Measurements from ENCODE around the gene LCE1B.

The LCE1B gene

DNA sequence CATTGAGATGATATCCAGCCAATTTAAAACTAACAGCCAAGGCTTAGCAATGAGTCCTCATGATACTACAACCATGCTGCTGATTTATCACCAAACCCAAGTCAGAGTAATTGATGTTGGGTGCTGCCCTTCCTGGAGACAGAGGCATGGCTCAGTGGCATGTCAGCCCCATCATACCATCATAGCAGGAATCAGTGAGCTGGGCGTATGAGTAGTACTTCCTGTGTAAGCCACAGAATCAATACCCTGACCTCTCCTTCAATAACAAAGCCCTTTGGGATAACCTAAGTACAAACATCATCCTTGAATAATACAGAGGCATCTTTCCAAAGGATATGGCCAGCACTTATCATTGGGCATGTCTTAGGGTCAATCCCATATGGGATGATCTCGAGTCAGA is 28.7 kb upstream of the LCE1B start:
- DNase-seq (ENCODE audit: low read depth): no peak
- H3K4me3 ChIP-seq (ENCODE audit: low read length): no peak overlapping the region
- TF ChIP-seq CTCF (conservative IDR thresholded peaks at IDR 0.05; ENCODE audit: low read length): no peak

DNA sequence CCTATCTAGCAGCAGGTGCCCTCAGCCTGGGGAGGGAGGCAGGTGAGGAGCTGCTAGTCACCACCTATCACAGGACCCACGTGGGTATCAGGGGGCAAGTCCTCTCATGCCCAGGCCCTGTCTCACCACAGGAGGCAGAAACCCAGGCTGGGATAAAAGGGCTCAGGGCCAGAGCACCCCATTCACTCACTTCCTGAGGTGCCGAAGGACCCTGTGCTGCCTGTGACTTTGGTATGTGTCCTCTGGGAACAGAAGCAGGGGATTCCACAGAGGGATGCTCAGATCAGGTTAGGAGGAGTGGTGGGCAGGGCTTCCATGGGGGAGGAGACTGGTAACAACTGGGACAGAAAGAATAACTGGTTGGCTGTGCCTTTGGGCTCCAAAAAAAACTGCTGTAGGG is 25.7 kb upstream of the LCE1B start, which contains the start of gene LCE1E:
Gene LCE1E, plus strand, starts transcription at position 181 of the 400 bp plus-strand sequence. CDS start 1,043 bp downstream, outside the sequence.
- no peak for TF ChIP-seq CTCF (conservative IDR thresholded peaks at IDR 0.05; ENCODE audit: low read length)
- H3K4me3 ChIP-seq (ENCODE audit: low read length): no peak within 1 kb of the TSS
- DNase-seq (ENCODE audit: low read depth): no peak

- H3K4me3 ChIP-seq (ENCODE audit: low read length): no peak overlapping the region
- no peak for DNase-seq (ENCODE audit: low read depth)
- no peak for TF ChIP-seq CTCF (conservative IDR thresholded peaks at IDR 0.05; ENCODE audit: low read length)
Measured at GRCh38 chr1:152795686-152796085, 16.1 kb upstream of the LCE1B start.

DNA sequence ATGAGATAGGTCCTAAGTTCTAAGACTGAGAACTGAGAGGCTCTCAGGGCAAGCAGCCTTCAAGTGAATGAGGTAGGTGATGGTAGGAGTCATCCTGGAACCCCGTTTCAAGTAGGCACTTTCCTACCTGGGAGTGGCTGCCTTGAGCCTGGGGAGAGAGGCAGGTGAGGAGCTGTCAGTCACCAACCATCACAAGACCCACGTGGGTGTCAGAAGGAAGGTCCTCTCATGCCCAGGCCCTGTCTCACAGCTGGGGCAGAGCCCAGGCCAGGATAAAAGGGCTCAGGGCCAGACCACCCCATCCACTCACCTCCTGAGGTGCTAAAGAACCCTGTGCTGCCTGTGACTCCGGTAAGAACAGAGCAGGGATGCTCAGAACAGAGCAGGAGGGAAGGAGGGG is 15.3 kb upstream of the LCE1B start, which contains the start of gene LCE1D:
Gene LCE1D, plus strand, starts transcription at position 301 of the 400 bp plus-strand sequence. CDS start 1,074 bp downstream, outside the sequence.
- DNase-seq (ENCODE audit: low read depth): no peak
- no peak for TF ChIP-seq CTCF (conservative IDR thresholded peaks at IDR 0.05; ENCODE audit: low read length)
- H3K4me3 ChIP-seq (ENCODE audit: low read length): no peak within 1 kb of the TSS

DNA sequence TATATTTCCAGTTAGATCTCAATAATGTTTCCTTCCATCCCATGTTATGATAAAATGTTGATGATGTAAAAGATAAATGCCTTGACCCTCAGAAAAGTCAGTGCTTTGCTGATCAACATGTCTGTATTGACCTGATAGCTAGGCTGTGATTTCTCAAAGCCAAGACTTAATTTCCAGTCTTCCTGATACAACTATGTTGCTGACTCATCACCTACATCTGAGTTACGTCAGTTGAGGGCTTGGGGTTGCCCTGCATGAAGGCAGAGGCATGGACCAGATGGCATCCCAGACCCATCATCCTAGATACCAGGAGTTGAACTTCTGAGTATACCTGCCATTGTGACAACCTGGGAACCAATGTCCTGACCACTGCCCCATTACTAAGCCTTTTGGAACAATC is 10.4 kb upstream of the LCE1B start:
- TF ChIP-seq CTCF (conservative IDR thresholded peaks at IDR 0.05; ENCODE audit: low read length): no peak
- H3K4me3 ChIP-seq (ENCODE audit: low read length): no peak overlapping the region
- no peak for DNase-seq (ENCODE audit: low read depth)

- no peak for DNase-seq (ENCODE audit: low read depth)
Measured at GRCh38 chr1:152806576-152806975, 5.2 kb upstream of the LCE1B start, which contains the start of gene LCE1C. Gene LCE1C (minus strand): TSS chr1:152806651. CDS start chr1:152805478, 1,173 bp downstream.

More at GRCh38 chr1:152806576-152806975, 5.2 kb upstream of the LCE1B start, which contains the start of gene LCE1C:
- no peak within 1 kb of the TSS for H3K4me3 ChIP-seq (ENCODE audit: low read length)
- no peak for TF ChIP-seq CTCF (conservative IDR thresholded peaks at IDR 0.05; ENCODE audit: low read length)
